ENCODE measurements around the gene GJB5. TPM values are rescaled to one million over a fixed set of nuclear protein-coding genes. Genes with fewer than 3 reads are reported as not detected.

Gene GJB5
- 54.4 and 77.9 TPM in 2 replicates for total RNA-seq

GRCh38 chr1:34754964-34755637, at the start of gene GJB5:
TSS of gene GJB5 (plus strand) at chr1:34755047. CDS start at chr1:34757331, 2,284 bp downstream.

GRCh38 chr1:34759503-34760357, 4.9 kb downstream of the GJB5 start, which contains the start of gene GJB4:
TSS of gene GJB4 (plus strand) at chr1:34759740. CDS start at chr1:34761255, 1,515 bp downstream.

GRCh38 chr1:34781071-34781843, 26.4 kb downstream of the GJB5 start, which contains the start of gene GJB3:
TSS of gene GJB3 (plus strand) at chr1:34781214. CDS start at chr1:34784763, 3,549 bp downstream.

GRCh38 chr1:34792868-34793727, 38.3 kb downstream of the GJB5 start, which contains the start of gene GJA4:
TSS of gene GJA4 (plus strand) at chr1:34792999. CDS start at chr1:34794214, 1,215 bp downstream.

Other genes with a start within 250 kb of the GJB5 start
- gene GJB4, start 4.7 kb downstream of the GJB5 start, total RNA-seq, result 12.3 and 17.4 TPM in 2 replicates
- 113 and 120 TPM in 2 replicates for gene GJB3, start 26.2 kb downstream of the GJB5 start, total RNA-seq
- not detected in 2 replicates for gene GJA4, start 38.0 kb downstream of the GJB5 start, total RNA-seq
- gene SMIM12, start 104.7 kb downstream of the GJB5 start, total RNA-seq, result 23.2 and 27.6 TPM in 2 replicates
- gene DLGAP3, start 174.6 kb downstream of the GJB5 start, total RNA-seq, result under 0.01 TPM in 1 of 2 replicates, not detected in the other
- 4.1 and 12.9 TPM in 2 replicates for gene TMEM35B, start 230.3 kb downstream of the GJB5 start, total RNA-seq

Measured in nasal cavity respiratory epithelium epithelial cell of viscerocranial mucosa (primary cell).